NCI-H510A (cell line): Measurements from ENCODE around the gene RARRES2.
"Not testable (repeated sequence)": the region's sequence is repeated elsewhere in the genome, so short reads cannot be mapped to it uniquely, and the experiment has no call there.

Experiments used
- DNase-seq: peaks from one replicate; lab custom pipeline; 2025; lab: John Stamatoyannopoulos, UW

Gene RARRES2

GRCh38 chr7:150317748-150318444 lies 23.5 kb downstream of the RARRES2 start:
- no peak for DNase-seq

- DNase-seq: not testable (repeated sequence)
Observed at GRCh38 chr7:150316987-150317386, 24.4 kb downstream of the RARRES2 start.

GRCh38 chr7:150314639-150315239 lies 26.7 kb downstream of the RARRES2 start:
- no peak for DNase-seq

- no peak for DNase-seq
Observed at GRCh38 chr7:150313870-150314269, 27.6 kb downstream of the RARRES2 start.

GRCh38 chr7:150313367-150313809 lies 28.0 kb downstream of the RARRES2 start:
- DNase-seq: no peak

- DNase-seq: not testable (repeated sequence)
Observed at GRCh38 chr7:150312649-150313366, 28.6 kb downstream of the RARRES2 start.

DNA sequence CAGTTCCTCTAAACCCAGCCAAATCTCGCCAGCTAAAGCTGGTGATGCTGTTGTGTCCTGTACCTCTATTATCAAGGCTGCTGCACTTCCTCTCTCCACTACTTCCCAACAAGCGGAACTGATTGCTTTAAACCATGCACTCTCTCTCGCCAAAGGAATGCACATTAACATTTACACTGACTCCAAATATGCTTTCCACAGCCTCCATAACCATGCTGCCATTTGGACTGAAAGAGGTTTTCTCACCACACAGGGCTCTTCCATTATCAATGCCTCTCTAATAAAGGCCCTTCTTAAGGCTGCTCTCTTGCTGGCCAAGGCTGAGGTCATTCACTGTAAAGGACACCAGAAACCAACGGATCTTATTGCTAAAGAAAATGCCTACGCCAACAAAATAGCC lies 29.7 kb downstream of the RARRES2 start:
- DNase-seq: no peak

GRCh38 chr7:150311146-150311545 lies 30.3 kb downstream of the RARRES2 start:
- no peak for DNase-seq

- DNase-seq: no peak
Observed at GRCh38 chr7:150308575-150308974, 32.9 kb downstream of the RARRES2 start.

GRCh38 chr7:150307904-150308303 lies 33.5 kb downstream of the RARRES2 start:
- no peak for DNase-seq

DNA sequence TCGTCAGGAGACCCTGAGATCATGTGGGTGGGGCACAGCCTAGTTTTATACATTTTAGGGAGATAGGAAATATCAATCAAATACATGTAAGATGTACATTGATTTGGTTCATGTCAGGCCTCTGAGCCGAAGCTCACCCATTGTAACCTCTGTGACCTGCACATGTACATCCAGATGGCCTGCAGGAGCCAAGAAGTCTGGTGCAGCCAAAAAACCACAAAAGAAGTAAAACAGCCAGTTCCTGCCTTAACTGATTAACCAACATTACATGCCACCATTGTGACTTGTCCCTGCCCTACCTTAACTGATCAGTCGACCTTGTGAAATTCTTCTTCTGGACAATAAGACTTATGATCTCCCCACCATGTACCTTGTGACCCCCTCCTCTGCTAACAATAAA lies 34.3 kb downstream of the RARRES2 start:
- DNase-seq: no peak

DNA sequence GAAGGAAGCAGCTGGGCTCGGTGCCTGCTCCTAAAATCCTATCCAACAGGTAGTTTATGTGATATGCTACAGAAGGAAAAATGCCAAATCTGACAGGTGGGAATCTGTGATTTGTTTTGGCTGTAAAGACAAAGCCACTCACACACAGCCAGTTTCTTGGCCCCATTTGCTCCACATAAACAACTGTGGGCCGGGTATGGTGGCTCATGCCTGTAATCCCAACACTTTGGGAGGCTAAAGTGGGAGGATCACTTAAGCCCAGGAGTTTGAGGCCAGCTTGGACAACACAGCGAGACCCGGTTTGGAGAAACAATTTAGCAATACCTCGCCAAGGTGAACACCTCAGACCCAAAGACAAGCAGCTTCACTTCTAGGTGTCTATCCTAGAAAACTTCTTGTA lies 35.1 kb downstream of the RARRES2 start:
- not testable (repeated sequence) for DNase-seq

GRCh38 chr7:150305903-150306284 lies 35.5 kb downstream of the RARRES2 start:
- not testable (repeated sequence) for DNase-seq

- not testable (repeated sequence) for DNase-seq
Observed at GRCh38 chr7:150305259-150305902, 36.0 kb downstream of the RARRES2 start.

DNA sequence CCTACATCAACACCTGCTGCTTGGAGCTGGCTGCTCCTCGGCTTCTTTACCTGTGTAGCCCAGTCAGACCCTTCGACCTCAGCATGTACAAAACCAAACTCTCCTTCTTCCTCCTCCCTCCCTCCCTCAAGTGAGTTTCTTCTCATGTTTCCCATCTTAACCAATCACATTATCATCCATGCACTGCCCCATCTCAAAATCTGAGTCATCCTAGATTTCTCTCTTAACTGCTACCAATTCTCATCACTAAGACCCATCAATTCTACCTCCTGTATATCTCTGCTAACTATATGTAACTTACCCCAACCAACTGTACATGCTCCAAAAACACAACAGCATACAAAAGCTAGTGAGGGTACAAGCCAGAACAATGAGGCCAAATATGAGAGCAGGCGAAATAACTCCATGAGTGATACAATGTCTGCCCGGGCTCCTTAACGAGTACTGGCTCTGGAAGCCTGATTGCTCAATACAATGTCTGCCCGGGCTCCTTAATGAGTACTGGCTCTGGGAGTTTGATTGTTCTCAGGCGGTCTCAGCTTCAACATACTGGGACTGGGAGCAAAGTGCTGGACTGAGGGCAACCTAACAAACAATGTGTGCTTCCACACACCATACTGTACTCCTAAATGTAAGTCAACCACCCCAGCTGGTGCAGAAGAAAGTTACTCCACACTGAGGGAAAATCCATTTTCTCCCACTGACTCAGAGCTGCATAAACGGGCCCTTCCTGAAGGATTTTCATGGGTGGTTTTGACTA lies 36.8 kb downstream of the RARRES2 start:
- DNase-seq: not testable (repeated sequence)

DNA sequence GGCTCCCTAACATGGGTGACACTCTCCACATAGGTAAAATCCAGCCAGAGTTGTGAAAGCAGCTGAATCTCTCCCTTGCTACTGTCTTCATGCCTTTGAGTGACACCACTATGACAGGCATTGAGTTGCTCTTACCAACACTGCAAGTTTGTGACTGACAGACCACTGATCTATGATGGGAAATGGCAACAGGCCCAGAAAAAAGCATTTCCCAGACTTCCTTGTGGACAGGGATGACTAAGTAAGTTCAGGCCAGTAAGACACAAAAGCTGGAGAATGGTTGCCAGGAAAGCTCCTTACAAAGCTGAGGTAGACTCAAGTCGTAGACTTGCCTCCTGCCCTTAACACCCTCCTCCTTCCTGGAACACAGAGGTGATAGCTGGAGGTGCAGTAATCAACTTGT lies 38.5 kb downstream of the RARRES2 start:
- not testable (repeated sequence) for DNase-seq

DNA sequence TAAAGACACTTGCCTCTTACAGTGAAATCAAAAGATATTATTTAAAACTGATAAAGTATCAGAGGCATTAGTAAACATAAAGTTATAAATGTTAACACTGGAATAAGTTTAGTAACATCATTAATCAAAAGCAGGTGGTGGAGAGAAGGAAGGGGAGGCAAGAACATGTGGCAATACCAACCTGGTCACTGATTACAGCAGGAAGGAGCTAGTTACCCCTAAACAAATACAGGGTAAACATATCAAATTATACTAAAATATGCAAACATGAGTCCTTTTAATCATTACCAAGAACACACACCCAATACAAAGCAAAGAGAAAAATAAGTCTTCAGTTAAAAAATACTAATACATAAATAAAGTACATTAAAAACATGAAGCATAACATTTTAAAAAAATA lies 43.5 kb downstream of the RARRES2 start:
- not testable (repeated sequence) for DNase-seq

- not testable (repeated sequence) for DNase-seq
Observed at GRCh38 chr7:150296802-150297201, 44.6 kb downstream of the RARRES2 start.

DNA sequence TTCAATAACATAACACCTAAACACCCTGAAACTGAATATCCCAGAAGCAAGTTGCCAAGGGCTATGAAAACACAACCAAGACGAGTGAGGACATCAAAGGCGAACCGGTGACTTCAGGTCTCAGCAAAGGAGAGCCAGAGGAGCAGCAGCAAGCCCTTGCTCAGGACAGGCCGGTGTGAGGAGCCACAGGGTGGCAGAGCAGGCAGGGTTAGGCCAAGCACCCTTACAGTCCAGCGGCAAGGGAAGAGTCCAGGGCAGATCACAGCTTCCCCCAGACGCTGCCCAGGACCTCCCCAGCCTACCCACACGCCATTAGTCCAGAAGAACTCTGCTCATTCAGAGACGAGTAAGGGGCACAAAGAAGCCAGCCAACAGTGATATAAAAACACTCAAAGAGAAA lies 45.8 kb downstream of the RARRES2 start:
- not testable (repeated sequence) for DNase-seq

DNA sequence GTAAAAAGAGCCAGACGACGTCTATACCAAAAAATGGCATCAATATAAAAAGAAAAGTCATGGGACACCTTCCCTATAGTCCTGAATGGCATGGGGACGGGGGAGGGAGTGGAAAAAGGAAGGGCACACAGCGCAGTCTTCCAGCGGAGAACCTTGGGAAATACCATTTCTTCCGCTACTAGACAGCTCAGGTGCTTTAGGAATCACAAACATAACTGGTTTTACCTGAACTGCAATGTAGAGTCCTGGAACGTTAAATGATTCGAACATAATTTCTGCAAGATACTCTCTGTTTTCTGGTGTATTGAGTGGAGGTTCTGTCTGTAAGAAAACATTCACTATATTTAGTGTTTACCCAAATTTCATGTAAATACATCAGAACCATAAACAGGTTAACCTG lies 46.4 kb downstream of the RARRES2 start:
- DNase-seq: not testable (repeated sequence)

GRCh38 chr7:150290317-150290716 lies 51.1 kb downstream of the RARRES2 start:
- not testable (repeated sequence) for DNase-seq

- DNase-seq: not testable (repeated sequence)
Observed at GRCh38 chr7:150288816-150289215, 52.6 kb downstream of the RARRES2 start.
